ENCODE measurements around the gene CDC27.
"Not testable (repeated sequence)": the region's sequence is repeated elsewhere in the genome, so short reads cannot be mapped to it uniquely, and the experiment has no call there.

GRCh38 chr17:47071171-47071570 is 117.9 kb downstream of the CDC27 start:
- not testable (repeated sequence) for TF ChIP-seq CTCF, EZH2phosphoT487, EZH2 (IDR thresholded peaks at IDR 0.05)

All from neural progenitor cell (in vitro differentiated cells).